HepG2 (cell line): ENCODE data around the gene MKS1. TPM values are rescaled to one million over a fixed set of nuclear protein-coding genes. Genes with fewer than 3 reads are reported as not detected.

ENCODE experiments used
- ATAC-seq: fragments of 200-7000 bp; cut with Tn5 transposase; 3 replicates; pipeline ENCODE4 v1.9.1; 2020; ENCODE audit warnings: mild to moderate bottlenecking, moderate library complexity
- BruUV-seq: library from RNA; stranded (reverse); fragments of 400-500 nt; replicated peaks from 2 replicates; lab custom pipeline; 2021; lab: Mats Ljungman, UMichigan
- CTCF ChIA-PET: fragments of 300-600 bp; formaldehyde crosslinking; extraction: SDS; loops from one replicate; lab custom pipeline; 2021; ENCODE audit warnings: low total read pairs, inconsistent platforms, low intra/inter-chr PET ratio; lab: Yijun Ruan, JAX
- POLR2A ChIA-PET: fragments of 350-600 bp; sonication (Branson Sonifier 250); formaldehyde crosslinking; loops from one replicate; lab custom pipeline; 2020; ENCODE audit warnings: antibody characterized with exemption, inconsistent platforms; lab: Yijun Ruan, JAX
- DNase-seq: peaks from one replicate; pipeline ENCODE4 v3.0.0-alpha.2; 2015; ENCODE audit warnings: low spot score
- FAIRE-seq: peaks from 3 replicates; lab custom pipeline; 2011; peaks lifted over from hg19 to GRCh38; lab: Jason Lieb, UNC
- H2AFZ ChIP-seq: one replicate; pipeline ENCODE4 v1.6.1; 2011; ENCODE audit warnings: low read length, inconsistent platforms
- H3K27ac ChIP-seq: fragments of 300-600 bp; 3 replicates; pipeline ENCODE4 v1.8.0; 2011; ENCODE audit warnings: mixed run types, mild to moderate bottlenecking, mixed read lengths, low read length, inconsistent platforms; ENCODE audit not compliant: insufficient read depth; ENCODE audit errors: extremely low read length
- H3K27me3 ChIP-seq, 2 experiments: fragments of 200-600 bp in 1 of 2; 2 replicates in 1 of 2; 3 replicates in 1 of 2; pipeline versions ENCODE4 v1.6.0 to v1.8.0; 2011; ENCODE audit warnings: low read length in 2 of 2, mild to moderate bottlenecking in 2 of 2, moderate library complexity in 2 of 2, inconsistent platforms in 1 of 2; ENCODE audit not compliant: insufficient read depth in 2 of 2, control insufficient read depth in 1 of 2
- H3K36me3 ChIP-seq, 2 experiments: fragments of 200-600 bp in 1 of 2; replicated peaks in 1 of 2; 2 replicates in 1 of 2; 3 replicates in 1 of 2; pipeline versions ENCODE4 v1.5.1 to v1.8.0; 2011; ENCODE audit warnings: low read length in 2 of 2, inconsistent platforms in 1 of 2; ENCODE audit not compliant: insufficient read depth in 2 of 2, control insufficient read depth in 1 of 2
- H3K4me1 ChIP-seq: 2 replicates; pipeline ENCODE4 v1.5.1; 2012; ENCODE audit warnings: low read length, inconsistent platforms; ENCODE audit not compliant: insufficient read depth
- H3K4me2 ChIP-seq: 2 replicates; pipeline ENCODE4 v1.6.0; 2011; ENCODE audit warnings: low read depth, low read length, inconsistent platforms
- H3K4me3 ChIP-seq, 3 experiments: fragments of 200-600 bp in 1 of 3; sonication (generic), shearing (Covaris generic) in 1 of 3; replicated peaks in 1 of 3; 2 replicates each; pipeline ENCODE4 v1.5.1; 2011 to 2016; ENCODE audit warnings: low read length in 3 of 3, inconsistent platforms in 2 of 3, low read depth in 2 of 3, mild to moderate bottlenecking in 2 of 3, control low read depth in 1 of 3, mixed read lengths in 1 of 3; ENCODE audit not compliant: insufficient read depth in 1 of 3
- H3K79me2 ChIP-seq: one replicate; pipeline ENCODE4 v1.6.1; 2011; ENCODE audit warnings: low read length, inconsistent platforms; ENCODE audit not compliant: insufficient read depth
- H3K9ac ChIP-seq: 2 replicates; pipeline ENCODE4 v1.6.0; 2011; ENCODE audit warnings: mild to moderate bottlenecking, low read depth, low read length, inconsistent platforms; ENCODE audit not compliant: insufficient read depth
- H3K9me3 ChIP-seq: 2 replicates; pipeline ENCODE4 v1.5.1; 2012; ENCODE audit warnings: mild to moderate bottlenecking, low read length
- H4K20me1 ChIP-seq: 2 replicates; pipeline ENCODE4 v1.6.0; 2011; ENCODE audit warnings: inconsistent platforms, mild to moderate bottlenecking, low read length, moderate library complexity; ENCODE audit not compliant: insufficient read depth
- ATF7-NPFF ChIP-seq: sonication (generic); formaldehyde crosslinking; IDR thresholded peaks from 2 replicates; pipeline ENCODE4 v1.8.1; 2023; ENCODE audit warnings: mild to moderate bottlenecking, low read depth, missing genetic modification reagents, moderate library complexity
- BRD4 ChIP-seq: sonication (generic); formaldehyde crosslinking; IDR thresholded peaks from 2 replicates; pipeline ENCODE4 v1.4.0; 2020; ENCODE audit warnings: missing genetic modification reagents
- CBX1 ChIP-seq: IDR thresholded peaks from one replicate; pipeline ENCODE4 v1.6.1; 2016; ENCODE audit warnings: antibody characterized with exemption, low read depth
- HNF1B ChIP-seq: sonication (generic); formaldehyde crosslinking; IDR thresholded peaks from 2 replicates; pipeline ENCODE4 v1.5.1; 2020; ENCODE audit warnings: mild to moderate bottlenecking, moderate library complexity, missing genetic modification reagents
- PHF8 ChIP-seq: sonication (generic); formaldehyde crosslinking; IDR thresholded peaks from 2 replicates; pipeline ENCODE4 v1.5.0; 2020; ENCODE audit warnings: missing genetic modification reagents
- PLRG1 ChIP-seq: fragments of 450-650 bp; conservative IDR thresholded peaks from 2 replicates; pipeline ENCODE4 v1.6.1; 2016
- PRMT3 ChIP-seq: sonication (generic); formaldehyde crosslinking; IDR thresholded peaks from 2 replicates; pipeline ENCODE4 v1.8.1; 2022; ENCODE audit warnings: low read depth, mild to moderate bottlenecking, moderate library complexity, missing genetic modification reagents, borderline replicate concordance
- RBM22 ChIP-seq: fragments of 200-400 bp; formaldehyde crosslinking; optimal IDR thresholded peaks from 2 replicates; pipeline ENCODE3; 2017; ENCODE audit warnings: mild to moderate bottlenecking, low read length, moderate library complexity
- SNRNP70 ChIP-seq: fragments of 200-400 bp; formaldehyde crosslinking; IDR thresholded peaks from 2 replicates; pipeline ENCODE4 v1.6.1; 2017; ENCODE audit warnings: mild to moderate bottlenecking, low read depth, low read length, moderate library complexity
- STAT5B ChIP-seq: sonication (generic); formaldehyde crosslinking; IDR thresholded peaks from 2 replicates; pipeline ENCODE4 v1.4.0; 2020; ENCODE audit warnings: missing genetic modification reagents
- ZBTB1 ChIP-seq: sonication (generic); formaldehyde crosslinking; IDR thresholded peaks from 2 replicates; pipeline ENCODE4 v1.4.0; 2020; ENCODE audit warnings: missing genetic modification reagents, borderline replicate concordance
- ZFAT ChIP-seq: sonication (generic); formaldehyde crosslinking; conservative IDR thresholded peaks from 2 replicates; pipeline ENCODE4 v1.8.1; 2023; ENCODE audit warnings: missing genetic modification reagents, inconsistent platforms
- ZNF18 ChIP-seq: sonication (generic); formaldehyde crosslinking; IDR thresholded peaks from 2 replicates; pipeline ENCODE4 v1.8.0; 2022; ENCODE audit warnings: mild to moderate bottlenecking, missing genetic modification reagents; ENCODE audit not compliant: insufficient replicate concordance
- ZNF543 ChIP-seq: sonication (generic); formaldehyde crosslinking; IDR thresholded peaks from 2 replicates; pipeline ENCODE4 v1.4.0; 2020; ENCODE audit warnings: mild to moderate bottlenecking, missing genetic modification reagents
- ZNF547 ChIP-seq: sonication (generic); formaldehyde crosslinking; IDR thresholded peaks from 2 replicates; pipeline ENCODE4 v1.5.1; 2020; ENCODE audit warnings: mild to moderate bottlenecking, missing genetic modification reagents
- ZNF557 ChIP-seq: sonication (generic); formaldehyde crosslinking; IDR thresholded peaks from 2 replicates; pipeline ENCODE4 v1.4.0; 2020; ENCODE audit warnings: missing genetic modification reagents
- ZNF776 ChIP-seq: sonication (generic); formaldehyde crosslinking; IDR thresholded peaks from 2 replicates; pipeline ENCODE4 v1.4.0; 2020; ENCODE audit warnings: mild to moderate bottlenecking, missing genetic modification reagents
- WGBS: methylation state at CpG from one replicate; pipeline ENCODE4 v1.1.6; 2017; ENCODE audit warnings: low lambda C conversion rate; 5-methylcytosine and 5-hydroxymethylcytosine counted together
- in situ Hi-C: cut with HindIII; loops from 2 replicates; pipeline ENCODE4 v1.10.0; 2017; ENCODE audit warnings: low pct_unique_long_range_greater_than_20kb; ENCODE audit not compliant: extremely low pct_ligation_motif_present
- intact Hi-C: fragments of 100-400 bp; cut with micrococcal nuclease; formaldehyde crosslinking; loops from one replicate; pipeline ENCODE4 v1.10.0; 2022; ENCODE audit not compliant: unreplicated experiment
- polyA plus RNA-seq, 8 experiments: library from polyadenylated mRNA; depleted of rRNA in 3 of 8; stranded (reverse) in 7 of 8; unstranded in 1 of 8; fragments of >200 nt; fragmentation: Illumina TruSeq in 4 of 8; extraction: Trizol in 4 of 8; gene quantifications; 2 replicates each; pipeline versions ENCODE4 v1.2.1 to v1.2.3, GENCODE V29; 2011 to 2016; ENCODE audit warnings: low read depth in 4 of 8, missing spikeins in 1 of 8, mixed read lengths in 1 of 8; ENCODE audit not compliant: insufficient read depth in 1 of 8
- total RNA-seq, 5 experiments: library from RNA; depleted of rRNA; stranded (reverse); fragments of >200 nt; fragmentation: Illumina TruSeq; extraction: Trizol; gene quantifications; 2 replicates each; pipeline ENCODE4 v1.2.3, GENCODE V29; 2016; ENCODE audit warnings: low read depth in 1 of 5
- TF ChIP-seq, protein P1 (sequence below): sonication (generic); formaldehyde crosslinking; IDR thresholded peaks from 2 replicates; pipeline ENCODE4 v1.9.0; 2022; ENCODE audit warnings: low read depth, missing genetic modification reagents
- TF ChIP-seq, protein P2 (sequence below): sonication (generic); formaldehyde crosslinking; IDR thresholded peaks from 2 replicates; pipeline ENCODE4 v1.8.1; 2023; ENCODE audit warnings: mild to moderate bottlenecking, missing genetic modification reagents, borderline replicate concordance

MKS1 gene
- total and polyA plus RNA-seq, 2 of the 13 experiments (the other 11 are each of a cell fraction or from before 2014, with no cell fraction given) = 16.1 to 26.3 TPM

GRCh38 chr17:58246104-58246740 lies 27.2 kb upstream of the MKS1 start:
- Histone ChIP-seq H3K4me3 (no peak overlapping the region), H3K27me3 (peaks cover 19 to 90% of the 10 kb centered on the region in 2 experiments), H3K4me1 (peaks cover 57% of the 10 kb centered on the region), H2AFZ (no peak overlapping the region), H3K9ac (no peak overlapping the region), H3K27ac (no peak overlapping the region), H3K36me3 (no peaks in the 10 kb centered on the region), H3K4me2 (no peak overlapping the region), H3K9me3 (no peaks in the 10 kb centered on the region), H4K20me1 (no peaks in the 10 kb centered on the region), H3K79me2 (no peaks in the 10 kb centered on the region)
- FAIRE-seq (no peak), DNase-seq (no peak), ATAC-seq (no peak)
- BruUV-seq = no TSS peak
- ChIA-PET POLR2A (no interaction called here), CTCF (no interaction called here)
- intact Hi-C loops (no loop called here), in situ Hi-C loops (no loop called here)
- 21% methylated on average over 11 of the region's 13 CpGs for WGBS
- TF ChIP-seq PRMT3 (CRISPR knock-in tag) (no peak), PLRG1 (no peak), SNRNP70 (no peak), HNF1B (CRISPR knock-in tag) (no peak), ZFAT (CRISPR knock-in tag) (no peak), ATF7-NPFF (CRISPR knock-in tag) (no peak), RBM22 (no peak), CBX1 (no peak), BRD4 (CRISPR knock-in tag) (no peak), ZNF18 (CRISPR knock-in tag) (no peak), ZNF557 (CRISPR knock-in tag) (no peak), ZNF543 (CRISPR knock-in tag) (no peak), STAT5B (CRISPR knock-in tag) (no peak), ZNF547 (CRISPR knock-in tag) (no peak), ZBTB1 (CRISPR knock-in tag) (no peak), ZNF776 (no peak), PHF8 (CRISPR knock-in tag) (no peak)
- TF ChIP-seq, protein P1, sequence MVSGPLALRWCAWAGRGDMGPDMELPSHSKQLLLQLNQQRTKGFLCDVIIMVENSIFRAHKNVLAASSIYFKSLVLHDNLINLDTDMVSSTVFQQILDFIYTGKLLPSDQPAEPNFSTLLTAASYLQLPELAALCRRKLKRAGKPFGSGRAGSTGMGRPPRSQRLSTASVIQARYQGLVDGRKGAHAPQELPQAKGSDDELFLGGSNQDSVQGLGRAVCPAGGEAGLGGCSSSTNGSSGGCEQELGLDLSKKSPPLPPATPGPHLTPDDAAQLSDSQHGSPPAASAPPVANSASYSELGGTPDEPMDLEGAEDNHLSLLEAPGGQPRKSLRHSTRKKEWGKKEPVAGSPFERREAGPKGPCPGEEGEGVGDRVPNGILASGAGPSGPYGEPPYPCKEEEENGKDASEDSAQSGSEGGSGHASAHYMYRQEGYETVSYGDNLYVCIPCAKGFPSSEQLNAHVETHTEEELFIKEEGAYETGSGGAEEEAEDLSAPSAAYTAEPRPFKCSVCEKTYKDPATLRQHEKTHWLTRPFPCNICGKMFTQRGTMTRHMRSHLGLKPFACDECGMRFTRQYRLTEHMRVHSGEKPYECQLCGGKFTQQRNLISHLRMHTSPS (CRISPR knock-in tag) = no peak
- TF ChIP-seq, protein P2, sequence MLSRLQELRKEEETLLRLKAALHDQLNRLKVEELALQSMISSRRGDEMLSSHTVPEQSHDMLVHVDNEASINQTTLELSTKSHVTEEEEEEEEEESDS (CRISPR knock-in tag) = no peak
